ENCODE data around the gene CD44. TPM values are rescaled to one million over a fixed set of nuclear protein-coding genes. Genes with fewer than 3 reads are reported as not detected.

The CD44 gene
- total RNA-seq, 1 donor from 2014 or later: 268 TPM

GRCh38 chr11:35274909-35275785 lies 136.2 kb downstream of the CD44 start:
- DNase-seq (ENCODE audit: low read depth): no peak
- H3K4me3 ChIP-seq (ENCODE audit: low read depth, low read length): no peak overlapping the region
- H3K27me3 ChIP-seq (ENCODE audit: control insufficient read depth, insufficient read depth, low read length): no peaks in the 10 kb centered on the region
- no peaks in the 10 kb centered on the region for H3K36me3 ChIP-seq (ENCODE audit: control insufficient read depth, insufficient read depth, low read length)
- TF ChIP-seq CTCF (IDR thresholded peaks at IDR 0.05; ENCODE audit: insufficient read depth, low read length, poor library complexity, severe bottlenecking): no peak

GRCh38 chr11:35275786-35276170 lies 136.8 kb downstream of the CD44 start:
- TF ChIP-seq CTCF (IDR thresholded peaks at IDR 0.05; ENCODE audit: insufficient read depth, low read length, poor library complexity, severe bottlenecking): no peak
- H3K4me3 ChIP-seq (ENCODE audit: low read depth, low read length): no peak overlapping the region
- no peak for DNase-seq (ENCODE audit: low read depth)

GRCh38 chr11:35276396-35277145 lies 137.6 kb downstream of the CD44 start:
- TF ChIP-seq CTCF (IDR thresholded peaks at IDR 0.05; ENCODE audit: insufficient read depth, low read length, poor library complexity, severe bottlenecking): no peak
- no peaks in the 10 kb centered on the region for H3K36me3 ChIP-seq (ENCODE audit: control insufficient read depth, insufficient read depth, low read length)
- no peak for DNase-seq (ENCODE audit: low read depth)
- H3K4me3 ChIP-seq (ENCODE audit: low read depth, low read length): no peak overlapping the region
- no peaks in the 10 kb centered on the region for H3K27me3 ChIP-seq (ENCODE audit: control insufficient read depth, insufficient read depth, low read length)

More at GRCh38 chr11:35275786-35276170, 136.8 kb downstream of the CD44 start:
- no peaks in the 10 kb centered on the region for H3K36me3 ChIP-seq (ENCODE audit: control insufficient read depth, insufficient read depth, low read length)
- H3K27me3 ChIP-seq (ENCODE audit: control insufficient read depth, insufficient read depth, low read length): no peaks in the 10 kb centered on the region

- no peak for DNase-seq (ENCODE audit: low read depth)
- H3K4me3 ChIP-seq (ENCODE audit: low read depth, low read length): no peak overlapping the region
- no peak for TF ChIP-seq CTCF (IDR thresholded peaks at IDR 0.05; ENCODE audit: insufficient read depth, low read length, poor library complexity, severe bottlenecking)
- no peaks in the 10 kb centered on the region for H3K27me3 ChIP-seq (ENCODE audit: control insufficient read depth, insufficient read depth, low read length)
- no peaks in the 10 kb centered on the region for H3K36me3 ChIP-seq (ENCODE audit: control insufficient read depth, insufficient read depth, low read length)
Measured at GRCh38 chr11:35277827-35278226, 138.9 kb downstream of the CD44 start.

GRCh38 chr11:35280727-35281126 lies 141.8 kb downstream of the CD44 start:
- H3K4me3 ChIP-seq (ENCODE audit: low read depth, low read length): no peak overlapping the region
- H3K36me3 ChIP-seq (ENCODE audit: control insufficient read depth, insufficient read depth, low read length): no peaks in the 10 kb centered on the region
- DNase-seq (ENCODE audit: low read depth): no peak
- no peaks in the 10 kb centered on the region for H3K27me3 ChIP-seq (ENCODE audit: control insufficient read depth, insufficient read depth, low read length)
- TF ChIP-seq CTCF (IDR thresholded peaks at IDR 0.05; ENCODE audit: insufficient read depth, low read length, poor library complexity, severe bottlenecking): no peak

Measured in kidney epithelial cell (primary cell).